H9 (cell line): Measurements from ENCODE around the gene MYL2. TPM values are rescaled to one million over a fixed set of nuclear protein-coding genes. Genes with fewer than 3 reads are reported as not detected.

Source experiments
- DNase-seq: peaks from one replicate; pipeline ENCODE4 v3.0.0-alpha.2; 2017
- H2AFZ ChIP-seq: one replicate; pipeline ENCODE4 v1.6.1; 2013; ENCODE audit warnings: mild to moderate bottlenecking, low read length, control low read depth, moderate library complexity
- H2AK5ac ChIP-seq: 2 replicates; pipeline ENCODE4 v1.6.1; 2013; ENCODE audit warnings: low read length, control low read depth, mixed read lengths; ENCODE audit not compliant: insufficient read length
- H2BK120ac ChIP-seq: one replicate; pipeline ENCODE4 v1.6.1; 2013; ENCODE audit warnings: low read depth, mild to moderate bottlenecking, low read length, control low read depth, inconsistent platforms; ENCODE audit not compliant: poor library complexity, severe bottlenecking
- H2BK12ac ChIP-seq: 2 replicates; pipeline ENCODE4 v1.6.1; 2013; ENCODE audit warnings: low read length, control low read depth, mixed read lengths, low read depth; ENCODE audit not compliant: insufficient read length
- H2BK15ac ChIP-seq: 2 replicates; pipeline ENCODE4 v1.6.1; 2013; ENCODE audit warnings: low read depth, low read length, control low read depth
- H2BK20ac ChIP-seq: one replicate; pipeline ENCODE4 v1.6.1; 2013; ENCODE audit warnings: low read depth, mild to moderate bottlenecking, low read length, control low read depth, inconsistent platforms; ENCODE audit not compliant: poor library complexity, severe bottlenecking
- H2BK5ac ChIP-seq: 2 replicates; pipeline ENCODE4 v1.6.1; 2013; ENCODE audit warnings: low read length, control low read depth, mixed read lengths; ENCODE audit not compliant: insufficient read length
- H3K14ac ChIP-seq: 2 replicates; pipeline ENCODE4 v1.6.1; 2013; ENCODE audit warnings: low read length, control low read depth; ENCODE audit not compliant: insufficient read depth
- H3K18ac ChIP-seq: 2 replicates; pipeline ENCODE4 v1.6.1; 2013; ENCODE audit warnings: low read depth, mild to moderate bottlenecking, mixed read lengths, low read length, control low read depth; ENCODE audit not compliant: insufficient read length
- H3K23ac ChIP-seq: 2 replicates; pipeline ENCODE4 v1.6.1; 2013; ENCODE audit warnings: low read length, control low read depth, mixed read lengths, low read depth; ENCODE audit not compliant: insufficient read length
- H3K23me2 ChIP-seq: 2 replicates; pipeline ENCODE4 v1.6.1; 2013; ENCODE audit warnings: low read depth, mild to moderate bottlenecking, mixed read lengths, low read length, control low read depth; ENCODE audit not compliant: insufficient read length, poor library complexity, severe bottlenecking
- H3K27ac ChIP-seq: 2 replicates; pipeline ENCODE4 v1.5.1; 2013; ENCODE audit warnings: low read length, control low read depth, mixed read lengths, low read depth; ENCODE audit not compliant: insufficient read length
- H3K27me3 ChIP-seq: 2 replicates; pipeline ENCODE4 v1.6.1; 2013; ENCODE audit warnings: low read length, control low read depth, inconsistent platforms; ENCODE audit not compliant: insufficient read depth
- H3K4ac ChIP-seq: 2 replicates; pipeline ENCODE4 v1.6.1; 2013; ENCODE audit warnings: low read depth, mild to moderate bottlenecking, control low read depth, inconsistent platforms, low read length, moderate library complexity
- H3K4me1 ChIP-seq: 2 replicates; pipeline ENCODE4 v1.6.1; 2013; ENCODE audit warnings: low read length, control low read depth, inconsistent platforms; ENCODE audit not compliant: insufficient read depth
- H3K4me2 ChIP-seq: 2 replicates; pipeline ENCODE4 v1.6.1; 2013; ENCODE audit warnings: low read length, control low read depth, mixed read lengths; ENCODE audit not compliant: insufficient read length, insufficient read depth
- H3K56ac ChIP-seq: 2 replicates; pipeline ENCODE4 v1.6.1; 2013; ENCODE audit warnings: low read depth, mild to moderate bottlenecking, mixed read lengths, low read length, control low read depth; ENCODE audit not compliant: insufficient read length
- H3K79me1 ChIP-seq: 2 replicates; pipeline ENCODE4 v1.6.1; 2013; ENCODE audit warnings: low read depth, mild to moderate bottlenecking, moderate library complexity, low read length, control low read depth, inconsistent platforms; ENCODE audit not compliant: insufficient read depth, poor library complexity, severe bottlenecking
- H3K79me2 ChIP-seq: 2 replicates; pipeline ENCODE4 v1.6.1; 2013; ENCODE audit warnings: low read length, control low read depth, inconsistent platforms; ENCODE audit not compliant: insufficient read depth
- H3K9ac ChIP-seq: 2 replicates; pipeline ENCODE4 v1.6.1; 2013; ENCODE audit warnings: low read length, control low read depth, mixed read lengths; ENCODE audit not compliant: insufficient read length; ENCODE audit errors: extremely low read depth
- H3K9me3 ChIP-seq: one replicate; pipeline ENCODE4 v1.6.1; 2013; ENCODE audit warnings: low read depth, low read length, inconsistent platforms; ENCODE audit not compliant: control insufficient read depth
- H3T11ph ChIP-seq: one replicate; pipeline ENCODE4 v1.6.1; 2013; ENCODE audit warnings: mild to moderate bottlenecking, low read length, control low read depth, inconsistent platforms
- H4K20me1 ChIP-seq: one replicate; pipeline ENCODE4 v1.6.1; 2013; ENCODE audit not compliant: control insufficient read depth, insufficient read length, insufficient read depth
- H4K5ac ChIP-seq: 2 replicates; pipeline ENCODE4 v1.6.1; 2013; ENCODE audit warnings: low read depth, mild to moderate bottlenecking, mixed read lengths, low read length, control low read depth; ENCODE audit not compliant: insufficient read length
- H4K8ac ChIP-seq: replicated peaks from 2 replicates; pipeline ENCODE4 v1.6.1; 2013; ENCODE audit warnings: low read length, control low read depth, mixed read lengths, low read depth; ENCODE audit not compliant: insufficient read length
- H4K91ac ChIP-seq: 2 replicates; pipeline ENCODE4 v1.6.1; 2013; ENCODE audit warnings: low read depth, mild to moderate bottlenecking, moderate library complexity, mixed read lengths, low read length, control low read depth; ENCODE audit not compliant: insufficient read length
- H3K27ac Mint-ChIP-seq, 3 experiments: 2 replicates in 2 of 3; 3 replicates in 1 of 3; pipeline ENCODE4 v1.8.0; 2020 to 2021; ENCODE audit warnings: mixed read lengths in 3 of 3, mild to moderate bottlenecking in 1 of 3, moderate library complexity in 1 of 3
- H3K27me3 Mint-ChIP-seq: 2 replicates; pipeline ENCODE4 v1.8.0; 2021; ENCODE audit warnings: low read depth, mild to moderate bottlenecking, moderate library complexity, mixed read lengths
- H3K36me3 Mint-ChIP-seq, 3 experiments: 2 replicates in 2 of 3; 3 replicates in 1 of 3; pipeline ENCODE4 v1.8.0; 2020 to 2021; ENCODE audit warnings: low read depth in 3 of 3, mixed read lengths in 3 of 3; ENCODE audit not compliant: insufficient read depth in 1 of 3
- H3K4me1 Mint-ChIP-seq, 2 experiments: 2 replicates each; pipeline ENCODE4 v1.8.0; 2020; ENCODE audit warnings: mixed read lengths in 2 of 2
- H3K4me3 Mint-ChIP-seq, 2 experiments: 2 replicates in 1 of 2; 3 replicates in 1 of 2; pipeline ENCODE4 v1.8.0; 2020 to 2021; ENCODE audit warnings: mild to moderate bottlenecking in 2 of 2, mixed read lengths in 2 of 2, moderate library complexity in 1 of 2
- H3K9me3 Mint-ChIP-seq, 2 experiments: 2 replicates in 1 of 2; 3 replicates in 1 of 2; pipeline ENCODE4 v1.8.0; 2020; ENCODE audit warnings: mild to moderate bottlenecking in 2 of 2, mixed read lengths in 2 of 2, moderate library complexity in 1 of 2
- CTCF ChIP-seq: fragments of 200-600 bp; sonication (generic); conservative IDR thresholded peaks from 3 replicates; pipeline ENCODE4 v1.8.0; 2021; ENCODE audit warnings: antibody characterized with exemption, mild to moderate bottlenecking
- WGBS: extraction: QIAGEN DNeasy Blood & Tissue Kit; methylation state at CpG from one replicate; pipeline ENCODE4 v1.1.7; 2013; ENCODE audit warnings: missing lambda C conversion rate, low lambda C conversion rate, mixed read lengths; ENCODE audit not compliant: insufficient read length; ENCODE audit errors: extremely low coverage; 5-methylcytosine and 5-hydroxymethylcytosine counted together
- total RNA-seq: library from RNA; stranded (reverse); gene quantifications from 2 replicates; pipeline ENCODE4 v1.2.1, GENCODE V29; 2021

MYL2 gene
- total RNA-seq, 1 experiment from 2014 or later = not detected

DNA sequence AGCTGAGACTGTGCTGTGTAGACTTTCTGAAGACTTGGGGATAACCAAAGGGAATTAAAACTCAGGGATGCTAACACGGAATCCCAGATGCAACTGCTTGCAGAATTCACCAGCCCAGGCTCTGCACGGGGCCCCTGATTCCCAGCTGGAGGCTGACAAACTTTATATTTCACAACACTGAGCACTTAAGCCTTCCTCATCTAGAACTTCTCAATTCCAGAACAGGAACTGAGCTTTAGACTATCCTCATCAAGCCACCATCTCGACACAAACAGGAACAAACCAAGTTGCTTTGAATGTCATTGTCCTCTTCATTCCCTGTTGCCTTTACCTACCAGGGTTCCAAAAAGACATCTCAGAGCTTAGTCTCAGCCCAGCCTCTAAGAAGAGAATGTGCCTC, 51.4 kb downstream of the MYL2 start:
- H3K9me3 ChIP-seq = no peaks in the 10 kb centered on the region
- TF ChIP-seq CTCF = no peak
- H4K5ac ChIP-seq = no peak overlapping the region
- H2AFZ ChIP-seq = no peak overlapping the region
- DNase-seq = no peak
- H3K23ac ChIP-seq = no peak overlapping the region
- H3T11ph ChIP-seq = no peak overlapping the region
- no peak overlapping the region for H3K4me3 Mint-ChIP-seq
- H3K23me2 ChIP-seq = no peaks in the 10 kb centered on the region
- no peak overlapping the region for H3K18ac ChIP-seq
- H3K4me1 ChIP-seq = no peaks in the 10 kb centered on the region
- no peak overlapping the region for H2BK15ac ChIP-seq
- H3K4me1 Mint-ChIP-seq = no peaks in the 10 kb centered on the region
- H2BK120ac ChIP-seq = no peak overlapping the region
- peaks cover 19% of the 10 kb centered on the region for H3K27me3 Mint-ChIP-seq
- no peak overlapping the region for H3K56ac ChIP-seq
- no peak overlapping the region for H4K8ac ChIP-seq
- H2BK5ac ChIP-seq = no peak overlapping the region
- no CpG with 5 or more reads among the region's 3 CpGs for WGBS
- no peaks in the 10 kb centered on the region for H3K79me1 ChIP-seq
- H2BK20ac ChIP-seq = no peak overlapping the region
- peaks cover 15 to 23% of the 10 kb centered on the region in 2 experiments for H3K9me3 Mint-ChIP-seq
- H3K14ac ChIP-seq = no peak overlapping the region
- H3K27ac Mint-ChIP-seq = no peak overlapping the region
- no peak overlapping the region for H3K4me2 ChIP-seq
- H3K4ac ChIP-seq = no peak overlapping the region
- no peak overlapping the region for H2AK5ac ChIP-seq
- no peaks in the 10 kb centered on the region for H4K20me1 ChIP-seq
- H3K27me3 ChIP-seq = no peaks in the 10 kb centered on the region
- no peak overlapping the region for H3K27ac ChIP-seq
- H3K79me2 ChIP-seq = no peaks in the 10 kb centered on the region
- H3K9ac ChIP-seq = no peak overlapping the region
- H4K91ac ChIP-seq = no peak overlapping the region
- H3K36me3 Mint-ChIP-seq = peaks cover 8 to 11% (median 9%) of the 10 kb centered on the region in 3 experiments; a peak in 6 of 7 replicates
- no peak overlapping the region for H2BK12ac ChIP-seq
